Activated CD8-positive, alpha-beta memory T cell treated with anti-CD3 and anti-CD28 coated beads, Interleukin-2, amount 50 U/mL, for 1 hour (primary cell): ENCODE results near the gene GPR27.

ENCODE experiments used
- DNase-seq: peaks from one replicate; pipeline ENCODE4 v3.0.0-alpha.2; 2020; ENCODE audit errors: extremely low read depth

The GPR27 gene, protein sequence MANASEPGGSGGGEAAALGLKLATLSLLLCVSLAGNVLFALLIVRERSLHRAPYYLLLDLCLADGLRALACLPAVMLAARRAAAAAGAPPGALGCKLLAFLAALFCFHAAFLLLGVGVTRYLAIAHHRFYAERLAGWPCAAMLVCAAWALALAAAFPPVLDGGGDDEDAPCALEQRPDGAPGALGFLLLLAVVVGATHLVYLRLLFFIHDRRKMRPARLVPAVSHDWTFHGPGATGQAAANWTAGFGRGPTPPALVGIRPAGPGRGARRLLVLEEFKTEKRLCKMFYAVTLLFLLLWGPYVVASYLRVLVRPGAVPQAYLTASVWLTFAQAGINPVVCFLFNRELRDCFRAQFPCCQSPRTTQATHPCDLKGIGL

DNA sequence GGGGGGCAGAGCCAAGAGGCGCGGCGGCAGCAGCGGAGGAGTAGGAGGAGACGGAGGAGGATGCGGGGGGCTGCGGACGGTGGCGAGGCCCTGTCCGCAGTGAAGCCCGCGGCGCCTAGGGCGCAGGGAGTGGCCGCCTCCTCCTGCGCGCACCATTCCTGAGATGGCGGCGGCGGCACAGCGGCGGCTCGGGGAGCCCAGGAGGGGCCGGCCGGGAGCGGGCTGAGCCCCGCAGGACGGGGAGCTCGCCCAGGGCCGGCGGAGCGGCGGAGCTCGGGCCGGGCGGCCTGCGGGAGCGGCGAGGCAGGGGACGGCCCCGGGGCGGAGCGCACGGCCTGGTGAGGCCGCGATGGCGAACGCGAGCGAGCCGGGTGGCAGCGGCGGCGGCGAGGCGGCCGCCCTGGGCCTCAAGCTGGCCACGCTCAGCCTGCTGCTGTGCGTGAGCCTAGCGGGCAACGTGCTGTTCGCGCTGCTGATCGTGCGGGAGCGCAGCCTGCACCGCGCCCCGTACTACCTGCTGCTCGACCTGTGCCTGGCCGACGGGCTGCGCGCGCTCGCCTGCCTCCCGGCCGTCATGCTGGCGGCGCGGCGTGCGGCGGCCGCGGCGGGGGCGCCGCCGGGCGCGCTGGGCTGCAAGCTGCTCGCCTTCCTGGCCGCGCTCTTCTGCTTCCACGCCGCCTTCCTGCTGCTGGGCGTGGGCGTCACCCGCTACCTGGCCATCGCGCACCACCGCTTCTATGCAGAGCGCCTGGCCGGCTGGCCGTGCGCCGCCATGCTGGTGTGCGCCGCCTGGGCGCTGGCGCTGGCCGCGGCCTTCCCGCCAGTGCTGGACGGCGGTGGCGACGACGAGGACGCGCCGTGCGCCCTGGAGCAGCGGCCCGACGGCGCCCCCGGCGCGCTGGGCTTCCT lies at the start of gene GPR27:
Gene GPR27 (plus strand): TSS at position 155 of the 909 bp plus-strand sequence. CDS start 195 bp downstream, at position 350.
- no peak for DNase-seq

DNA sequence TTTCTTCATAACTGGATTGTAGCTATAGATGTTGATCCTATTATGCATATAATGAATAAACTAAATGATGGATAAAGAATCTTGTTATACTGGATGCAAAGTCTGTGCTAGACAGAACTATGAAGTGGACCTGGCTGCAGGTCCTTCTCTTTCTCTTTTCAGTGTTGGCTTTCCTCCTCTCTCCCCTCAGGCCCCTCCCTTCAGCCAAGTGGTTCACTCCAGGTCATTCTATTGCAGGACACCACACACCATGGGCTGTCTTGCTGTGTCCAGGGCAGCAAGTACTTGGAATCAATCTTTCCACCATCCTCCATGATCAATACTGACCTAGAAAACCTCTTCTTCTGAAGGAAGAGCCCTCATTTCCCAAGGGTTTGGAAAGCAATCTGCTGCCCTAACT lies 48.7 kb upstream of the GPR27 start:
- DNase-seq, result no peak

DNA sequence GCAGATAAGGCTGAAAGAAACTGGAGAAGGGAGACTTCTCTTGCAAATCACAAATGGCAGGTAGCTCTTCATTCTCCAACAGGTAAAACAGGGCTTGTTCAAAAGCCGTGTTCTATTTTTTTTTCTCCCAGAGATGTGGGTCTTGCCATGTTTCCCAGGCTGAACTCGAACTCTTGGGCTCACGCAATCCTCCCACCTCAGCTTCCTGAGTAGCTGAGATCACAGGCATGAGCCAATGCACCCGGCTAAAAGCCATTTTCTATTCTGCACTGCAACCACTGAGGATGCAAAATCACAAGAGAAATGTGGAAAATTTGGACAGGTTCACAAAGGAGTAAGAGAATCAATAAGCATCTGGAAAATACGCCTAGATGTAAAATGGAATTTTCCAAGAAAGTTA lies 48.0 kb upstream of the GPR27 start:
- no peak for DNase-seq

DNA sequence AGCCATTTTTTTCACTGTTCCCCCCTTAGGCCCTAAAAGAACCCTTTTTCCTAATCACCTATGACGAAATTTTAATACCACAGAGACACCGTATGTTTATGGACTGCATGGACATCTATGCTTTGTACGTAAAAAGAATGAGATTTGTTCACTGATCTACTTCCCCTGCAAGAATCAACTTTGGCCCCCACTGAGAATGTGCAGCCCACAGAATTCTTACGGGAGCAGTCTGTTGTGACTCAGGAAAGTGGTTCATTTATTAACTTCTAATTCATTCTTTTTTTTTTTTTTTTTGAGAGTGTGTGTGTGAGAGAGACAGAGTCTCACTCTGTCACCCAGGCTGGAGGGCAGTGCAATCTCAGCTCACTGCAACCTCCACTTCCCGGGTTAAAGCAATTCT lies 46.1 kb upstream of the GPR27 start:
- DNase-seq, result no peak

DNA sequence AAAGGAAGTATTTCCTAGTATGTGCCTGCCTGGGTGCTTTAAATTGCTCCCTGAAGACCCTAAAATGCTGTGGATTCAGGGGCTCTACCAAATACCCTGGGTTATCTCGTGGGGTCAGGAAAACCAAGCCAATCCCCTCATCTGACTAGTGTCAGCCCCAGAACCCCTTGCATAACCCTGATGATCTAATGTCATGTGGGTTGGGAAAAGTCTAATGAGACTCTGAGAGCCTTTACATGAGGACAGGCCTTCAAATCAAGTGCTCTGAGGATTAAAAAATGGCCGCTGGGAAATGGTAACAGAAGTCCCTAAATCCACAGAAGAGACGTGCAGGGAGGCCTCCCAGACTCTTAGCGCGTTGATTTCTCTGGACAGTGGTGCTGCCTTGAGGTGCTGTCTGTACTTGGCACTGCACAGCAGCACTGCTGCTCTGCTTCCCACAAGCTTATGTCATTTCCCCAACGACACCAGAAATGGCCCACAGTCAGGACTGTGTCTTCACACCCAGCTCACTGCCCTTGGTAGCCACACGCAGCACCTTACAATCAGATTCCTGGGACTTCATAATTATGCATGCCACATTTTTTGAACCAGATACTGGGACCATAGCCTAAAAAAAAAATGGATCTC lies 45.1 kb upstream of the GPR27 start:
- no peak for DNase-seq

DNA sequence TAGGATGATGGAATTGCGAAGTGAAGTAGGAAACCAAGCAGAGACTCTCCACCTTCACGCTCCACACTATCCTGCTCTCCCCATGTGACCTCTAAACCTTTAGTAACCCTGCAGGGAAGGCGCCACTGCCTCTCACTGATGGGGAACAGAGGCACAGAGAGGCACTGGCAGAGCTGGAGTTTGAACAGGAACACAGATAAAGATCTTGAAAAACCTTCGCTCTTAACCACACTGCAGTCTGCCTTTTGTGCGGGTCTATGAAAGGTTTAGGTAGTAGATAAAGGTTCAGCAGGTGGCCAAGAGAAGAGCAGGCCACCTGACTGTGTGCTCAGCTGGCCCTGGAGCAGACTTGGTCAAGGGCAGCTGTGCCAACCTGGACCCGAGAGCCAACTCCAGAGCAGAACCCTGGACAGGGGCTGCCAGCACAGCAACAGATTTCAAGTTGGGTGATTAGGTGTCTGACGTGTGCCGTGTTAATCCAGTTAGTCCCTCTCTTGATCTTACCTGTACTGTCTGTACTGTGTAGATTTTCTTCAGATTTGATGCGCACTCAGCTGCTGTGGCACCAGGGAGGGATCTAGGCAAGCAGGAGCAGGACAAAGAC lies 43.6 kb upstream of the GPR27 start:
- no peak for DNase-seq

DNA sequence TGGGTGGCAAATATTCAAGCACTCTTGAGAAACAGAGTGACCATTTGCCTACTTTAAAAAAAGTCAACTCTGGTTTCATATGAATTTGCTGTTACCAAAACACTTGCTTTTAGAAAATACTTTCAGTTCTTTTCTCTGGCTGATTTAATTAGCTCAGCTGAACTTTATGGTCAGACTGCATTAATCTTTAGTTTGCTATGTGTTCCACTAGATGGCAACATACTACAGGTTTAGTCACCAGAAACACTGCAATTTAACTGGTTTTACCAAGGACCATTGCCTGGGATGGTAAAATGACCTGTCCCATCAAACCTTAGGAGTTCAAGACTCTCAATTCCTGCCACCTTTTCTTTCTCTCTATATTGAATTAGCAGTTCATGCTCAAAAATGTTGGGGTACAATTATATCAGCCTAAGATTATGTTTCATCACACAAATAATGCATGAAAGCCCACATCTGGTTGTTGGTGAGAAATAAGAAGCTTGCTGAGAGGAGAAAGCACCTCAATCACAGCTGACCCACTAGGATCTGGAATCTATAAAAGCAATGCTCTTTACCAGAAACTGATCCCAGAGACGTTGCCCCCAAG lies 42.7 kb upstream of the GPR27 start:
- DNase-seq, result no peak

DNA sequence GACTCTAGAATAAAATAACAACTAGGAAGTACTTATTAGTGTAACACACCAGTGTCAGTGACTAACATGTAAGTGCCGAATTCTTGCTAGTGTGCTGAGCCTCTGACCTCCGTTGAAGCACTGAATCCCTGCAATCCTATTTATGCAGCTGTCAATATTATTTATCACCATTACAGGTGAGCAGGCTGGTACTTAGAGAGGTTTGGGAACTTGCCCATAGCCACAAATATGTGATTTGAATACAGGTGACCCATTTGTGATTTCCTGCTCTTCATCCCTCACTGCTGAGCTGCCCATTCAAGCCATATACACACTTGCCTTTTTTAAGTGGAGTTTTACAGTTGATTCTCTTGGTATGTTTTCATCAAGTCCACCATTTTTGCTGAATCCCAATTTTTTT lies 40.6 kb upstream of the GPR27 start:
- DNase-seq, result no peak

DNA sequence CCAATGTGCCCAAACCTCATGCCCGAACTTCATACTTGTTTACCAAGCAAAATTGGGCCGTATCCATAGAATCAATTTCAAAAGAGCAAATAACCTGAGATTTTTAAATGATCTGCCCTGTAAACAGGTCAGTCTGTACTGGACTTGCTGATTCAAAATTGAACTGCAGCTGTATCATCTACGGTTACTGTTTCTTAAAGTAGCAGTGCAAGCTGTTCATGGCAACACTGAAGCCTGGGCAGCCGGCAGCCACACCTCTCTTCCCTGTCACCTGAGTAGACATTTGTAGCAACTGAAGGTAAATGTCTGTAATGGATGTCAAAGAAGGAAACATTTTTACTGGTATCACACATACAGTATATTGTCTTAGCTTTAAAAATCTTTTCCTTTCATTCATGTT lies 39.1 kb upstream of the GPR27 start:
- DNase-seq, result no peak

DNA sequence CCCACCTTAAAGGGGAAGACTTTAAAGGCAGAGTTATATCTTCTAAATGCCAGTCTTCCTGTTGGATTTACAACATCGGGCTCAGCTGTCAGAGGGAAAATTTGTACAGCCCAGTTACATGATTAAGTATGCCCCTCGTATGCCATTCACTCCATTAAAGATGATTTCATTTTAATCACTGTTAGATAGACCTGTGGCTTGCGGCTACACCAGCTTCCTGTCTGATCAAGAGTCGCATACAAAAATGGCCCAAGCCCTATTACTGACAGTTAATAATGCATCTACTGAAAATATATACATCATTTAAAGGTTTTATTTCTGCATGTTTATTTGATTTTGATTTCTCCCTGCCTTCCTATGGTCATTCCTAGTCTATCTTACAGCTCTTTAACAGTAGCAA lies 35.6 kb upstream of the GPR27 start:
- DNase-seq, result no peak

DNA sequence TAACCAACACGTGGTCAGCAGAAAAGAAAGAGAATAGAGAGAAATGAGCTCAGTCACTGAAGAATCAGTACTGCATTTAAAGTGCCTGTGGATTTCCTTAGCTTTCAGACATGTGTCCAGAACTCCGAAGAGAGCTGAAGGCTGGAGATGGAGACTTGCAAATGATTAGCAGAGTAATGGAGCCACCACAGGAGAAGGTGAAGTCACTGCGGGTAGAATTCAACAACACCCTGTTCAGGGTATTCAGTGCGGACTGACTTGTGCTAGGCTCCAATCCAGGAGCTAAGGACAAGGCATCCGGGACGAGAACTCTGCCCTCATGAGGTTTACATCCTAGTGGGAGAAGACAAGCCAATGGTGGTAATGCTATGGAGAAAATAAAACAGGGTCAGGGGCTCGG lies 32.7 kb upstream of the GPR27 start:
- no peak for DNase-seq

DNA sequence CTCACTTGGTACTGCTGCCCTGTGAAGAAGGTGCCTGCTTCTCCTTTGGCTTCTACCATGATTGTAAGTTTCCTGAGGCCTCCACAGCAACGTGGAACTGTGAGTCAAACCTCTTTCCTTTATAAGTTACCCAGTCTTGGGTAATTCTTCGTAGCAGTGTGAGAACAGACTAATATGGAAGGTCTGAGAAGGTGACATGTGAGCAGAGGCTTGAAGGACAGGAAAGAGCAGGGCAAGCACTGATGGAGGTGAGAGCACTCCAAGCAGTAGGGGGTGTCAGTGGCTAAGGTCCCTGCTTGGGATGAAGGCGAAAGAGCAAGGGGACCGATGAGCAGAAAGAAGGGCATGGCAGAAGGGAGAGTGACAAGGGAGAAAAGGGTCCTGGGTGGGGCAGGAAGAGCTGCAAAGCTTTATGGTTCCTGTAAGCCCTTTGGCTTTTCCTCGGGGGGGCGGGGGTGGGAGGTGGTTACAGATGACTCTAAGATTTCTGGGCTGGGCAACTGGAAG lies 32.0 kb upstream of the GPR27 start:
- no peak for DNase-seq

DNA sequence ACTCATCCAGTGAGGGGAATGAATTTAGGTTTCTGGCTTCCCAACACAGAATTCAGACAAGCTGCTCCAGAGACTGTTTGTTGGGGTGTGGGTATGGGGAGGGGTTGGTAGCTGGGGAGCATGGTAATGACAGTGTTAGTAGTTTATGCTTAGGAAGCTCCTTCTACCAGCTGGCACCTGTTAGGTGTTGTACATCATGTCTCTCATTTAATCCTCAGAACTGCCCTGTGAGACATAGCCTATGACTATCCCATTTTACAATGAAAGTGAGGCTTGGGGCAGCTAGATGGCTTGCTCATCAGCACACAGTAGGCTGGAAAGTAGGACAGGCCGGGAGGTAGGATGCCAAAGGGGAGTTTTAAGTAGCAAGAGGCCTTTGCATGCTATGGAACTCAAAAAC lies 31.0 kb upstream of the GPR27 start:
- no peak for DNase-seq

DNA sequence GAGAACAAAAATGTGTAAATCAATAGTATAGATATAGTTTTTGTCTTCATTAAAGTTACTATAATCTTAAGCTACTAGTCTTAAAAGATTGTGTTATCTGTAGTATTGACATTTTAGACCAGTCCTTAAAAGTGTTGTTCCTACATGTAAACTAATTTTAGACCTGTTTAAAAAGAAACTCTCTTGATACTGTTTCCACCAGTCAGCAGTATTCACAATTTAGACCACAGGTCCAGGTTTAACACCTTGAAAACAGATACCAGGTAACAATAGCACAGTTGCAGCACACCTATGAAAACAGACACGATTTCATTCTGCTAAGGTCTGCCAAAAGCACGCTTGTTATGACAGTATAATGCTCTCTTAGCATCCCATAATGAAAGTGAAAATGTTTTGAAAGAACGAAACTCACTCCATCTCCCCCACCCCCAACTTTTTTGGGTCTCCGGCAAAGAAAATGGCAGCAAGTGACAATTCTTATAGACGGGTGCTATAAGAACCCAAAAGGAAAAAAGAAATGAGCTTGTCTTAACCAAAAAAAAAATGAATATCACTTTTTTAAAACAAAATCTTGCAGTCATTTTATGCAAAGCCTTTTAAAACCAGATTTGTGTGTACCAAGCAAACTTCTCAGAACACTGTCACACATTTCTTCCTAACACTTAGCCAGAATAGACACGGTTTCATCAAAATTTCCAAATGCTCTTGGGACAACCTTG lies 30.0 kb upstream of the GPR27 start:
- no peak for DNase-seq

DNA sequence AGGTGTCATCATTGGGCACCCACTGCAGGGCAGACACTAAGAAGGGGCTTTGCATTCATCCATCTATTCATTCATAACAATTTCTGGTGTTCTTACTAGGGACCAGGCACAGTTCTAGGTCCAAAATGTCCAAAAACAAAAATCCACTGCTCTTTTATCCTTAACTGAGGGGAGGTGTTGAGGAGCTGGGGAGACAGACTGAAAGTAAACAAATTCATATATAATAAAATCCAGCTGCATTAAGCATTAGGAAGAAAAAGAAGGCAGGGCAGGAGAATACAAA lies 29.5 kb upstream of the GPR27 start:
- DNase-seq, result no peak

DNA sequence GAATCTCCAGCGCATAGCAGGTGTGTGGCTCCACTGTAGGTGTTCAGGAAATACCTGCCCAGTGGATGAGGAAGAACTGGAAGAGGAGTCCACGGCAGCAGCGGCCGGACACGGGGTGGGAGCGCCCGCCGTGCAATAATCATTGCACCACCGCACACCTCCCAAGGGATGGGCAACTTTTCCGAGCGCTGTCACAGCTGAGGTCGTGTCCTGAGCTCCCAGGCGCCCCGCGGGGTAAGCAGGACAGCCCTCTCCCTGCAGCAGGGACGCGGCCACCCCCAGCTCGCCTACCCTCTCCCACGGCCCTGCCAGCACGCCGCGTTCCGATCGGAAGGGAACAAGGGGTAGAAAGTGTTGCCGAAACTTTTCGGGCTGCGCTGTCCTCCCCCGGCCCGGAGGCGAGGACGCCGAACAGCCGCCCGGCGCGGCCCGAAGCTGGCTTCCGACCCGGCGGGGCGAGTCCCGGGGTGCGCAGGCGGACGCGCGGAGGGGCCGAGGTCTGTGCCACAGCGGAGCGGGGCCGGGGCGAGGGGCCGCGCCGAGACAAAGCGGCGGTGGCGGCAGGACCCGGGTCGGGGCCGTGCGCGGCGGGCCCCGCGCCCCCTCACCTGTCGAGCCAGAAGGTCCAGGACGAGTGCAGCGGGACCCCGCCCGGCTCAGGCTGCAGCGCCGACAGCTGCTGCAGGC lies 28.9 kb upstream of the GPR27 start:
- DNase-seq, result no peak

DNA sequence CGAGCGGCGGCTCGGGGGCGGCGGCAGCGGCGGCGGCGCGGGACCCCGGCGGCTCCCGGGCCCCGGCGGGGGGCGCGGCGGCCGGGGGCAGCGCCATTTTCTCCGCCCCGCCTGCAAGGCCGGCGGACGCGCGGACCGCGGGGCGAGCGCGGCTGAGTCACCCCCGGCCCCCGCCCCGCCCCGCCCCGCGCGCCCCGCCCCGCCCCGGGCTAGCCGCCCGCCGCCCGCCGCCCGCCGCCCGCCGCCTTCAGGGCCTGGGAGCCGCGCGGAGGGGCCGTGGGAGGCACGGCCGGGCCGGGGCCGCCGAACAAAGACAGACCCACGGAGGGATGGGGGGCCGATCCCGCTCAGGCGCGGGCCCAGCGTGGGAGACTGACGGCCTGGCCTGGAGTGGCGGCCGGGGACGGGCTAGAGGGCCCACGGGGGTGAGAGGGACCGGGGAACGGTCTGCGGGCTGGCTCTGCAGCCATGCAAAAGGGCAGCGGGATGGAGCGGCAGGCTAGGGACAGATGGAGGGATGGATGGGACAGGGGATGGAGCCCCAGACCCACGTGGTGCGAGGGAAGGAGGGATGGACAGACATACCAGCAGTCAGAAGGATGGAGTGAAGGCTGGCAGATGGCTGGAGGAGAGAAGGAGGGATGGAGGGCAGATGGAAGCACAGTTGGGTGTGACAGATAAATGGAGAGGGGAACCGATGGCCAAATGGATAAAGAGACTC lies 28.2 kb upstream of the GPR27 start, which contains the start of gene EIF4E3:
Gene EIF4E3 (minus strand): TSS at position 132 of the 721 bp plus-strand sequence. CDS start 35 bp downstream, at position 97.
- DNase-seq, result no peak

DNA sequence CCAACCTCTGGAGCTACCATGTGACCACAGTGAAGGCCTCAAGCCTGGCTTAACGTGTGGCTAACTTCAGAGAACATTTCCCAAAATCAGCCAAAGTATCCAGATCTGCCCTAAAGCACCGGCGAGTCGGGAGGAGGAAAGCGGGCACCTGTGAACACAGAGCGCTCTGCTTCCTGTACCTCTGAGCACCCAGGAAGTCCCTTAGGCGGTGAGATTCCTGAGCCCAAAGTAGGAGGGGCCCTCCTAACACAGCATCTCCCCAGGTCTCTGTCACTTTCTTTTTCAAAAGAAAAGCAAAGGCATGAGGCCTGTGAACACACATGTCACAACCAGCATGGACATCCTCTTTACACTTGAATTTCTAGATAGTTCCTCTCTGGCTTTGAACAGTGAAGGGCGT lies 27.5 kb upstream of the GPR27 start:
- no peak for DNase-seq

DNA sequence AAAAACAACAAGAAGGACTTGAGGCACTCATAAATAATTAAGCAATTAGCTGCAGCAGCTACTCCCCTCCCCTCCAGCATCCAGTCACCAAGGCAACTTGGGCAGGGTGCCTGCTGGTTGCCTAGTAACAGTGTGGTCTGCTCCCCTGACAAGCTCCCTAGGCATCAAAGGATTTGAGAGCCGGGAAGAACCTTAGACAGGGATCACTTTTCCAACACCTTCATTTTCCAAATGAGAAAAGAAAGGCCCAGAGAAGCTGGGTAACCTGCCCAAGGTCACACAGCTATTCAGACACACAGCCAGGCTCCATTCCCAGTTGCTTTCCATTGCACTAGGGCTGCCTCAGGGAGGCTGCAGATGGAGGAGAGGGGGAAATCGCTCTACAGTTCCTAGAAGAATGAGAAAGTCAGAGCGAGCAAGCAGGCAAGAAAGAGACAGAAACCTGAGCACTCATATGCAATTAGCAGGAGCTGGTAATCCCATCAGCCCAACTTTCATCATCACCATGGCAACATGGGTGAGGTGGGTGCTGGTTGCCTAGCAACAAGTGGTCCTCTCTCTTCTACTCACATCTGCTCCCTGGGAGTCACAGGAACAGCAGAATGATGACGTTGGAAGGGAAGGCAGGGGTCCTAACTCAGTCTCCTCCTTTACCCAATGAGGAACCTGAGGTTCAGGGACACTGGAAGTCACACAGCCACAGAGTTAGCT lies 24.9 kb upstream of the GPR27 start:
- DNase-seq, result no peak
